HG03571 (cell line): ENCODE data around the gene SH2D1B.
"Not testable (repeated sequence)": the region's sequence is repeated elsewhere in the genome, so short reads cannot be mapped to it uniquely, and the experiment has no call there.

Source experiments
- ATAC-seq: cut with Tn5 transposase; IDR thresholded peaks from one replicate; pipeline ENCODE4 v1.9.1; 2021; ENCODE audit not compliant: unreplicated experiment

The SH2D1B gene

GRCh38 chr1:162365284-162366020 lies 46.5 kb downstream of the SH2D1B start:
- ATAC-seq = no peak

GRCh38 chr1:162364498-162364897 lies 47.4 kb downstream of the SH2D1B start:
- ATAC-seq = no peak

- no peak for ATAC-seq
These were observed 48.1 kb downstream of the SH2D1B start for GRCh38 chr1:162363823-162364222.

GRCh38 chr1:162361349-162361748 lies 50.6 kb downstream of the SH2D1B start:
- ATAC-seq = peak; percentile 27

- no peak for ATAC-seq
These were observed 51.1 kb downstream of the SH2D1B start for GRCh38 chr1:162360874-162361260.

- ATAC-seq = no peak
These were observed 51.6 kb downstream of the SH2D1B start for GRCh38 chr1:162360237-162360873.

GRCh38 chr1:162359523-162360236 lies 52.3 kb downstream of the SH2D1B start:
- no peak for ATAC-seq

GRCh38 chr1:162358928-162359327 lies 53.0 kb downstream of the SH2D1B start:
- no peak for ATAC-seq

GRCh38 chr1:162357681-162358266 lies 54.2 kb downstream of the SH2D1B start:
- ATAC-seq = no peak

- ATAC-seq = no peak
These were observed 58.2 kb downstream of the SH2D1B start for GRCh38 chr1:162353702-162354101.

- ATAC-seq = no peak
These were observed 58.9 kb downstream of the SH2D1B start for GRCh38 chr1:162353078-162353477.

GRCh38 chr1:162351874-162352273 lies 60.1 kb downstream of the SH2D1B start:
- not testable (repeated sequence) for ATAC-seq

GRCh38 chr1:162351246-162351842 lies 60.6 kb downstream of the SH2D1B start:
- no peak for ATAC-seq

- no peak for ATAC-seq
These were observed 62.2 kb downstream of the SH2D1B start for GRCh38 chr1:162349635-162350330.

- no peak for ATAC-seq
These were observed 64.7 kb downstream of the SH2D1B start for GRCh38 chr1:162347281-162347680.
